Measurements from ENCODE around the gene ZNF112. TPM values are rescaled to one million over a fixed set of nuclear protein-coding genes. Genes with fewer than 3 reads are reported as not detected.

Gene ZNF112
- total and polyA plus RNA-seq, 2 donors = 2.7 to 18.7 TPM

Small RNA genes lying within 50 kb of the gene (small RNA-seq; reads per million reads assigned to genes)
- not detected for gene NDUFA3P1

Other genes starting within 250 kb of the ZNF112 start
- gene ZNF225, start 243.3 kb downstream of the ZNF112 start, total RNA-seq = 13.5 TPM
- 2.6 TPM for gene ZNF225, start 243.3 kb downstream of the ZNF112 start, polyA plus RNA-seq
- gene ZNF234, start 215.1 kb downstream of the ZNF112 start, total RNA-seq = 20.7 TPM
- gene ZNF234, start 215.1 kb downstream of the ZNF112 start, polyA plus RNA-seq = 4.3 TPM
- 41.1 TPM for gene ZNF226, start 191.6 kb downstream of the ZNF112 start, total RNA-seq
- 18.7 TPM for gene ZNF226, start 191.6 kb downstream of the ZNF112 start, polyA plus RNA-seq
- gene ZNF227, start 144.1 kb downstream of the ZNF112 start, total RNA-seq = 34.5 TPM
- gene ZNF227, start 144.1 kb downstream of the ZNF112 start, polyA plus RNA-seq = 7.4 TPM
- 3.1 TPM for gene ZNF233, start 96.8 kb downstream of the ZNF112 start, total RNA-seq
- gene ZNF233, start 96.8 kb downstream of the ZNF112 start, polyA plus RNA-seq = 1.4 TPM
- gene ZNF235, start 51.7 kb downstream of the ZNF112 start, total RNA-seq = 20.8 TPM
- 3.2 TPM for gene ZNF235, start 51.7 kb downstream of the ZNF112 start, polyA plus RNA-seq
- gene ZNF285, start 44.9 kb upstream of the ZNF112 start, total RNA-seq = 11.1 TPM
- 2.8 TPM for gene ZNF285, start 44.9 kb upstream of the ZNF112 start, polyA plus RNA-seq
- gene ZNF229, start 91.8 kb upstream of the ZNF112 start, total RNA-seq = 15.1 TPM
- 3.4 TPM for gene ZNF229, start 91.8 kb upstream of the ZNF112 start, polyA plus RNA-seq
- 23.7 TPM for gene ZNF180, start 143.8 kb upstream of the ZNF112 start, total RNA-seq
- gene ZNF180, start 143.8 kb upstream of the ZNF112 start, polyA plus RNA-seq = 7.2 TPM
- gene CEACAM20, start 173.0 kb upstream of the ZNF112 start, total RNA-seq = not detected
- gene CEACAM20, start 173.0 kb upstream of the ZNF112 start, polyA plus RNA-seq = not detected

Data from urinary bladder (tissue), 2 donors.